HG03520 (cell line): ENCODE measurements around the gene CLVS2.

Source experiments
- ATAC-seq: cut with Tn5 transposase; IDR thresholded peaks from one replicate; pipeline ENCODE4 v1.9.1; 2021; ENCODE audit warnings: mild to moderate bottlenecking, moderate library complexity; ENCODE audit not compliant: unreplicated experiment

The CLVS2 gene

GRCh38 chr6:122995921-122996793, at the start of gene CLVS2:
CLVS2 (plus strand) TSS chr6:122996235; CDS start chr6:122997778, 1,543 bp downstream.
- ATAC-seq, result no peak

- no peak for ATAC-seq
These were observed 48.7 kb upstream of the CLVS2 start for GRCh38 chr6:122947355-122947754.

GRCh38 chr6:122953766-122954165, 42.3 kb upstream of the CLVS2 start:
- no peak for ATAC-seq

- no peak for ATAC-seq
These were observed 39.7 kb upstream of the CLVS2 start for GRCh38 chr6:122956376-122956775.

- no peak for ATAC-seq
These were observed 33.9 kb upstream of the CLVS2 start for GRCh38 chr6:122962000-122962624.

- no peak for ATAC-seq
These were observed 26.0 kb upstream of the CLVS2 start for GRCh38 chr6:122969999-122970533.

- no peak for ATAC-seq
These were observed 18.9 kb upstream of the CLVS2 start for GRCh38 chr6:122977180-122977579.

GRCh38 chr6:122984393-122984792, 11.6 kb upstream of the CLVS2 start:
- no peak for ATAC-seq

GRCh38 chr6:122994256-122994655, 1.8 kb upstream of the CLVS2 start:
- no peak for ATAC-seq

GRCh38 chr6:122996794-122997505, 915 bp downstream of the CLVS2 start:
- ATAC-seq, result no peak

GRCh38 chr6:122997541-122998150, 1.6 kb downstream of the CLVS2 start:
- ATAC-seq, result no peak

GRCh38 chr6:122998403-122998975, 2.5 kb downstream of the CLVS2 start:
- no peak for ATAC-seq

- ATAC-seq, result no peak
These were observed 4.3 kb downstream of the CLVS2 start for GRCh38 chr6:123000244-123000770.

- no peak for ATAC-seq
These were observed 5.5 kb downstream of the CLVS2 start for GRCh38 chr6:123001540-123001939.

- ATAC-seq, result no peak
These were observed 11.8 kb downstream of the CLVS2 start for GRCh38 chr6:123007885-123008284.

- ATAC-seq, result no peak
These were observed 13.0 kb downstream of the CLVS2 start for GRCh38 chr6:123009059-123009458.

GRCh38 chr6:123014835-123015234, 18.8 kb downstream of the CLVS2 start:
- no peak for ATAC-seq

GRCh38 chr6:123016431-123017103, 20.5 kb downstream of the CLVS2 start:
- no peak for ATAC-seq

GRCh38 chr6:123017104-123017682, 21.2 kb downstream of the CLVS2 start:
- no peak for ATAC-seq
